Nephron progenitor cell (in vitro differentiated cells): ENCODE measurements around the gene QRICH1.
A peak's percentile ranks its signal among the peaks of the same experiment; 100 is the strongest.

Source experiments
- DNase-seq: peaks from one replicate; pipeline ENCODE4 v3.0.0; 2021
- H3K27ac Mint-ChIP-seq: 2 replicates; pipeline ENCODE4 v1.8.0; 2021; ENCODE audit warnings: mild to moderate bottlenecking, moderate library complexity, mixed read lengths
- H3K27me3 Mint-ChIP-seq: 2 replicates; pipeline ENCODE4 v1.8.0; 2021; ENCODE audit warnings: mild to moderate bottlenecking, low read depth, mixed read lengths; ENCODE audit not compliant: poor library complexity
- H3K36me3 Mint-ChIP-seq: 2 replicates; pipeline ENCODE4 v1.8.0; 2021; ENCODE audit warnings: low read depth, mixed read lengths
- H3K4me1 Mint-ChIP-seq: 2 replicates; pipeline ENCODE4 v1.8.0; 2021; ENCODE audit warnings: mixed read lengths
- H3K4me3 Mint-ChIP-seq: 2 replicates; pipeline ENCODE4 v1.8.0; 2021; ENCODE audit warnings: mild to moderate bottlenecking, moderate library complexity, mixed read lengths
- H3K9me3 Mint-ChIP-seq: 2 replicates; pipeline ENCODE4 v1.8.0; 2021; ENCODE audit warnings: mild to moderate bottlenecking, moderate library complexity, mixed read lengths
- TF ChIP-seq, protein P1 (sequence below): fragments of 200-600 bp; sonication (generic); IDR thresholded peaks from 2 replicates; pipeline ENCODE4 v1.5.0; 2021; ENCODE audit warnings: antibody characterized with exemption

Gene QRICH1

DNA sequence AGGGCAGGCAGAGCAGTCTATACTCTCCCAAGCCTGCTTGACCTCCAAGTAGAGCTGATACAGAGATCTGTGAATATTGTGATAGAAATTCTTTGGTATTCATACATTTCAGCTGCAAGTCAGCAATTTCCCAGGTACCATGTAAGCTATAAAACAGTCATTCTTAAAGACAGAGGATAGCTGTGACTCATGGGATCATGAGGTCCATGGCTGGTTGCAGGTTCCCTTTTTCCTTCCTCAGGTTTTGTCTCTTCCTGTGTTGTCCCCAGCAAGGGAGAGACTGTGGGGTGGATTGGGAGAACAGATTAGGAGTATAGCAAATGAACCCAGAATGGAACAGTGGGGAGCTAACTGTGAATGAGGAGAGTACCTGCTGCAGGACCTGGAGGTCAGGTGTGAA is 109.2 kb downstream of the QRICH1 start:
- Mint-ChIP-seq H3K4me3 (no peak overlapping the region), H3K27ac (peak overlapping the region; percentile 71), H3K9me3 (no peaks in the 10 kb centered on the region), H3K36me3 (peaks cover 28% of the 10 kb centered on the region), H3K27me3 (peaks cover 5% of the 10 kb centered on the region), H3K4me1 (peaks cover 16% of the 10 kb centered on the region)
- no peak for DNase-seq
- TF ChIP-seq, protein P1, sequence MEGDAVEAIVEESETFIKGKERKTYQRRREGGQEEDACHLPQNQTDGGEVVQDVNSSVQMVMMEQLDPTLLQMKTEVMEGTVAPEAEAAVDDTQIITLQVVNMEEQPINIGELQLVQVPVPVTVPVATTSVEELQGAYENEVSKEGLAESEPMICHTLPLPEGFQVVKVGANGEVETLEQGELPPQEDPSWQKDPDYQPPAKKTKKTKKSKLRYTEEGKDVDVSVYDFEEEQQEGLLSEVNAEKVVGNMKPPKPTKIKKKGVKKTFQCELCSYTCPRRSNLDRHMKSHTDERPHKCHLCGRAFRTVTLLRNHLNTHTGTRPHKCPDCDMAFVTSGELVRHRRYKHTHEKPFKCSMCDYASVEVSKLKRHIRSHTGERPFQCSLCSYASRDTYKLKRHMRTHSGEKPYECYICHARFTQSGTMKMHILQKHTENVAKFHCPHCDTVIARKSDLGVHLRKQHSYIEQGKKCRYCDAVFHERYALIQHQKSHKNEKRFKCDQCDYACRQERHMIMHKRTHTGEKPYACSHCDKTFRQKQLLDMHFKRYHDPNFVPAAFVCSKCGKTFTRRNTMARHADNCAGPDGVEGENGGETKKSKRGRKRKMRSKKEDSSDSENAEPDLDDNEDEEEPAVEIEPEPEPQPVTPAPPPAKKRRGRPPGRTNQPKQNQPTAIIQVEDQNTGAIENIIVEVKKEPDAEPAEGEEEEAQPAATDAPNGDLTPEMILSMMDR = no peak

DNA sequence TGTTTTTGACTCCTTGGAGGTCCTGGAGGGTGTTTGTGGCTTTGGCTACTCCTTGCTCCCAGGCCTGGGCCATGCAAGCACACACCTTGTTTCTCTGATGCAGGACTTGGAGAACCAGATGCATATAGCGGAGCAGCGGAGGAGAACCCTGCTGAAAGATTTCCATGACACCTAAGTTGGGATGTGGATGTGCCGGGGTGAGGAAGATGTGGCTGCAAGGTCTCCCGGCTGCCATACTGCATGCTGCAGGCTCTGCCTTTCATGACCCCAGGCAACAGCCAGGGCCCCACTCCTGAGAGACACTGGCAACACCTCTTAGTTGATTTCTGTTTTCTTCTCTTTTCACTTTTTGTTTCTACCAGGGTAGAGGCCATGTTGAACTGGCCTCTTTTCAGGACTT is 110.8 kb downstream of the QRICH1 start:
- peaks cover 37% of the 10 kb centered on the region for H3K36me3 Mint-ChIP-seq
- peaks cover 5% of the 10 kb centered on the region for H3K27me3 Mint-ChIP-seq
- H3K4me1 Mint-ChIP-seq = peaks cover 5% of the 10 kb centered on the region
- H3K9me3 Mint-ChIP-seq = no peaks in the 10 kb centered on the region
- DNase-seq = no peak
- H3K4me3 Mint-ChIP-seq = no peak overlapping the region
- H3K27ac Mint-ChIP-seq = peak overlapping the region; percentile 35
- TF ChIP-seq, protein P1 = no peak

GRCh38 chr3:48982686-48983085 is 111.2 kb downstream of the QRICH1 start:
- Mint-ChIP-seq H3K9me3 (no peaks in the 10 kb centered on the region), H3K4me1 (peaks cover under 1% of the 10 kb centered on the region), H3K27ac (peak overlapping the region; percentile 35)

DNA sequence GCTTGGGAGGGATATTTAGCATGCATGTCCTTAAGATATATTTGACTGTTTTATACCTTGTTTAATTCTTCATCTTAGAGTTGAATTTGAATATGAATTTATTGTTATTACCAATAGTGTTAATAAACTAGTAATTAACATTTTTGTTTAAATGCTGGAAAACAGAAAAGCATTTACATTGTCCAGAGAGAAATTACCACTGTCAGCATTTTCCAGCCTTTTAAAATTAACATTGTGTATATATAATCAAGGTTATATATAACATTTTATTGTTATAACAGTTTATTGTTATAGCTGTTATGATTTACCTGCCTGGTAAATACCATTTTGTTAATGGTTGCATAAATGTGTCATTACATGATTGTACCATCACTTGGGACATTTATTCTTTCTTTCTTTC is 111.9 kb downstream of the QRICH1 start:
- TF ChIP-seq, protein P1 = no peak
- peaks cover 40% of the 10 kb centered on the region for H3K36me3 Mint-ChIP-seq
- H3K4me1 Mint-ChIP-seq = no peaks in the 10 kb centered on the region
- no peak for DNase-seq
- no peak overlapping the region for H3K27ac Mint-ChIP-seq
- no peaks in the 10 kb centered on the region for H3K27me3 Mint-ChIP-seq
- H3K4me3 Mint-ChIP-seq = no peak overlapping the region
- no peaks in the 10 kb centered on the region for H3K9me3 Mint-ChIP-seq

More at GRCh38 chr3:48982686-48983085, 111.2 kb downstream of the QRICH1 start:
- H3K4me3 Mint-ChIP-seq = no peak overlapping the region
- TF ChIP-seq, protein P1 = no peak
- H3K36me3 Mint-ChIP-seq = peaks cover 40% of the 10 kb centered on the region
- peaks cover 1% of the 10 kb centered on the region for H3K27me3 Mint-ChIP-seq
- DNase-seq = no peak

DNA sequence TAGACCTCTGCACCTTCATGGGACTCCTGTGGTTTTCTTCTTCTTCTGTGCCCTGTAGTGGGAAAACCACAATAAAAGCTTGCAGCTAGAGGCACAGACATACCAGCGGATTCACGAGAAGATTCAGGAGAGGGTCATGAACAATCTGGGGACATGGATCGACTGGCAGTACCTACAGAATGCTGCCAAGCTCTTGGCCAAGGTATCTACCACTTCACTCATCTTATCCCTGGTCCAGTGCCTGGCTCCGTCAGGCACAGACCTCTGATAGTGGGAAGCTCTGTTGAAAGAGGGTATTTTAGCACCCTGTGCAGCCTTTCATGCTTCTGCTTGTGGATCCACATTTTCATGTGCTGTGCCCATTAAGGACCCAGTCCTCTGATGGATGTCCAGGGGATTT is 113.6 kb downstream of the QRICH1 start:
- TF ChIP-seq, protein P1 = no peak
- H3K36me3 Mint-ChIP-seq = peaks cover 50% of the 10 kb centered on the region
- no peak overlapping the region for H3K27ac Mint-ChIP-seq

More for the DNA sequence above, 113.6 kb downstream of the QRICH1 start:
- H3K4me3 Mint-ChIP-seq = no peak overlapping the region
- H3K27me3 Mint-ChIP-seq = no peaks in the 10 kb centered on the region
- no peaks in the 10 kb centered on the region for H3K4me1 Mint-ChIP-seq
- H3K9me3 Mint-ChIP-seq = no peaks in the 10 kb centered on the region
- no peak for DNase-seq
